ENCODE results near the gene FAM184A.

The FAM184A gene

GRCh38 chr6:119060255-119060907, 18.1 kb downstream of the FAM184A start:
- H3K4me3 ChIP-seq (ENCODE audit: low read depth, low read length), result no peak overlapping the region

- no peak overlapping the region for H3K4me3 ChIP-seq (ENCODE audit: low read depth, low read length)
These were observed 23.4 kb downstream of the FAM184A start for GRCh38 chr6:119055069-119055468.

GRCh38 chr6:119052987-119053386, 25.5 kb downstream of the FAM184A start:
- no peak overlapping the region for H3K4me3 ChIP-seq (ENCODE audit: low read depth, low read length)

- H3K4me3 ChIP-seq (ENCODE audit: low read depth, low read length), result no peak overlapping the region
These were observed 26.1 kb downstream of the FAM184A start for GRCh38 chr6:119052292-119052889.

GRCh38 chr6:119044255-119044654, 34.2 kb downstream of the FAM184A start:
- H3K4me3 ChIP-seq (ENCODE audit: low read depth, low read length), result no peak overlapping the region

GRCh38 chr6:119043783-119044182, 34.7 kb downstream of the FAM184A start:
- H3K4me3 ChIP-seq (ENCODE audit: low read depth, low read length), result no peak overlapping the region

- no peak overlapping the region for H3K4me3 ChIP-seq (ENCODE audit: low read depth, low read length)
These were observed 35.2 kb downstream of the FAM184A start for GRCh38 chr6:119043265-119043664.

- no peak overlapping the region for H3K4me3 ChIP-seq (ENCODE audit: low read depth, low read length)
These were observed 37.8 kb downstream of the FAM184A start for GRCh38 chr6:119040636-119041035.

GRCh38 chr6:119040229-119040628, 38.2 kb downstream of the FAM184A start:
- no peak overlapping the region for H3K4me3 ChIP-seq (ENCODE audit: low read depth, low read length)

- no peak overlapping the region for H3K4me3 ChIP-seq (ENCODE audit: low read depth, low read length)
These were observed 40.4 kb downstream of the FAM184A start for GRCh38 chr6:119037941-119038623.

GRCh38 chr6:119037264-119037663, 41.2 kb downstream of the FAM184A start:
- no peak overlapping the region for H3K4me3 ChIP-seq (ENCODE audit: low read depth, low read length)

- H3K4me3 ChIP-seq (ENCODE audit: low read depth, low read length), result no peak overlapping the region
These were observed 42.4 kb downstream of the FAM184A start for GRCh38 chr6:119036081-119036480.

GRCh38 chr6:119035459-119035858, 43.0 kb downstream of the FAM184A start:
- H3K4me3 ChIP-seq (ENCODE audit: low read depth, low read length), result no peak overlapping the region

- no peak overlapping the region for H3K4me3 ChIP-seq (ENCODE audit: low read depth, low read length)
These were observed 43.5 kb downstream of the FAM184A start for GRCh38 chr6:119034827-119035458.

- no peak overlapping the region for H3K4me3 ChIP-seq (ENCODE audit: low read depth, low read length)
These were observed 46.0 kb downstream of the FAM184A start for GRCh38 chr6:119032428-119032827.

- no peak overlapping the region for H3K4me3 ChIP-seq (ENCODE audit: low read depth, low read length)
These were observed 47.7 kb downstream of the FAM184A start for GRCh38 chr6:119030759-119031158.

- H3K4me3 ChIP-seq (ENCODE audit: low read depth, low read length), result no peak overlapping the region
These were observed 50.4 kb downstream of the FAM184A start for GRCh38 chr6:119028091-119028490.

- H3K4me3 ChIP-seq (ENCODE audit: low read depth, low read length), result no peak overlapping the region
These were observed 51.0 kb downstream of the FAM184A start for GRCh38 chr6:119027465-119027864.

- H3K4me3 ChIP-seq (ENCODE audit: low read depth, low read length), result no peak overlapping the region
These were observed 51.6 kb downstream of the FAM184A start for GRCh38 chr6:119026822-119027221.

- no peak overlapping the region for H3K4me3 ChIP-seq (ENCODE audit: low read depth, low read length)
These were observed 52.7 kb downstream of the FAM184A start for GRCh38 chr6:119025793-119026192.

GRCh38 chr6:119024111-119024510, 54.4 kb downstream of the FAM184A start:
- no peak overlapping the region for H3K4me3 ChIP-seq (ENCODE audit: low read depth, low read length)

GRCh38 chr6:119022796-119023195, 55.7 kb downstream of the FAM184A start:
- H3K4me3 ChIP-seq (ENCODE audit: low read depth, low read length), result no peak overlapping the region

All from iPS-11a (cell line).